SK-N-SH (cell line): ENCODE data around the gene TOX2. TPM values are rescaled to one million over a fixed set of nuclear protein-coding genes. Genes with fewer than 3 reads are reported as not detected.

Source experiments
- CTCF ChIA-PET: fragments of 300-600, 350-600 bp; formaldehyde crosslinking; extraction: SDS; loops from one replicate; lab custom pipeline; 2021; lab: Yijun Ruan, JAX
- POLR2A ChIA-PET: fragments of 350-600 bp; sonication (Branson Sonifier 250); formaldehyde crosslinking; extraction: SDS; loops from one replicate; lab custom pipeline; 2020; ENCODE audit warnings: antibody characterized with exemption, inconsistent platforms; lab: Yijun Ruan, JAX
- DNase-seq: peaks from one replicate; pipeline ENCODE4 v3.0.0; 2012
- H2AFZ ChIP-seq: fragments of 200-600 bp; sonication (generic); 2 replicates; pipeline ENCODE4 v1.8.1; 2016; ENCODE audit warnings: antibody characterized with exemption, mild to moderate bottlenecking, low read depth
- H3F3A ChIP-seq: fragments of 200-600 bp; sonication (generic); replicated peaks from 2 replicates; pipeline ENCODE3; 2016; ENCODE audit warnings: antibody characterized with exemption, mild to moderate bottlenecking; ENCODE audit not compliant: insufficient read depth
- H3K27ac ChIP-seq, 2 experiments: fragments of 200-500 bp in 1 of 2; fragments of 200-600 bp in 1 of 2; sonication (Bioruptor generic) in 1 of 2; sonication (generic), shearing (Covaris generic) in 1 of 2; 2 replicates each; pipeline versions ENCODE4 v1.5.1 to v1.6.1; 2014 to 2016; ENCODE audit warnings: low read depth in 2 of 2, inconsistent platforms in 1 of 2, low read length in 1 of 2, mild to moderate bottlenecking in 1 of 2, mixed read lengths in 1 of 2
- H3K27me3 ChIP-seq: fragments of 200-600 bp; sonication (generic), shearing (Covaris generic); 2 replicates; pipeline ENCODE4 v1.6.1; 2016; ENCODE audit warnings: mixed run types; ENCODE audit not compliant: insufficient read depth
- H3K36me3 ChIP-seq, 2 experiments: fragments of 200-500 bp in 1 of 2; fragments of 200-600 bp in 1 of 2; sonication (Bioruptor generic) in 1 of 2; sonication (generic) in 1 of 2; replicated peaks in 1 of 2; 2 replicates each; pipeline versions ENCODE3 to v1.5.1; 2014 to 2016; ENCODE audit warnings: low read length in 1 of 2, mild to moderate bottlenecking in 1 of 2; ENCODE audit not compliant: insufficient read depth in 2 of 2, control insufficient read depth in 1 of 2
- H3K4me1 ChIP-seq, 2 experiments: fragments of 200-500 bp in 1 of 2; fragments of 200-600 bp in 1 of 2; sonication (Bioruptor generic) in 1 of 2; sonication (generic), shearing (Covaris generic) in 1 of 2; 2 replicates each; pipeline versions ENCODE4 v1.5.1 to v1.6.1; 2014 to 2016; ENCODE audit warnings: low read depth in 1 of 2, low read length in 1 of 2, mixed run types in 1 of 2; ENCODE audit not compliant: insufficient read depth in 2 of 2, control insufficient read depth in 1 of 2
- H3K4me2 ChIP-seq: fragments of 200-600 bp; sonication (generic), shearing (Covaris generic); 2 replicates; pipeline ENCODE4 v1.6.1; 2017; ENCODE audit warnings: mixed run types
- H3K4me3 ChIP-seq, 2 experiments: fragments of 200-500 bp in 1 of 2; fragments of 200-600 bp in 1 of 2; sonication (Bioruptor generic) in 1 of 2; sonication (generic), shearing (Covaris generic) in 1 of 2; 2 replicates each; pipeline versions ENCODE4 v1.5.1 to v1.8.1; 2014 to 2016; ENCODE audit warnings: low read depth in 2 of 2, inconsistent platforms in 1 of 2, low read length in 1 of 2, mild to moderate bottlenecking in 1 of 2, mixed read lengths in 1 of 2, moderate library complexity in 1 of 2
- H3K79me2 ChIP-seq: fragments of 200-600 bp; sonication (generic); 2 replicates; pipeline ENCODE4 v1.8.1; 2017; ENCODE audit warnings: mild to moderate bottlenecking; ENCODE audit not compliant: insufficient read depth
- H3K9ac ChIP-seq: fragments of 200-600 bp; sonication (generic); 2 replicates; pipeline ENCODE4 v1.6.1; 2017; ENCODE audit warnings: mixed run types
- H3K9me2 ChIP-seq: fragments of 200-600 bp; sonication (generic); 2 replicates; pipeline ENCODE4 v1.6.1; 2017; ENCODE audit warnings: mixed run types
- H3K9me3 ChIP-seq: fragments of 200-600 bp; sonication (generic); 2 replicates; pipeline ENCODE4 v1.6.1; 2017; ENCODE audit warnings: mixed run types, mild to moderate bottlenecking, moderate library complexity
- H4K20me1 ChIP-seq: fragments of 200-600 bp; sonication (generic); 2 replicates; pipeline ENCODE4 v1.6.1; 2017; ENCODE audit warnings: mild to moderate bottlenecking, mixed run types; ENCODE audit not compliant: insufficient read depth
- CHD2 ChIP-seq: fragments of 150-350 bp; IDR thresholded peaks from 2 replicates; pipeline ENCODE4 v1.6.1; 2018; ENCODE audit warnings: low read length; ENCODE audit not compliant: partially characterized antibody
- EP300 ChIP-seq, 2 experiments: IDR thresholded peaks; 2 replicates each; pipeline versions ENCODE4 v1.4.0 to v1.6.1; 2012; ENCODE audit warnings: borderline replicate concordance in 1 of 2, low read depth in 1 of 2, low read length in 1 of 2
- FOXJ3 ChIP-seq: sonication (generic); formaldehyde crosslinking; IDR thresholded peaks from 2 replicates; pipeline ENCODE4 v1.5.1; 2020; ENCODE audit warnings: mild to moderate bottlenecking, missing genetic modification reagents
- FOXM1 ChIP-seq: IDR thresholded peaks from 2 replicates; pipeline ENCODE4 v1.4.0; 2012; ENCODE audit warnings: low read depth, mild to moderate bottlenecking
- GABPA ChIP-seq: IDR thresholded peaks from 2 replicates; pipeline ENCODE4 v1.4.0; 2012; ENCODE audit warnings: low read depth, mild to moderate bottlenecking
- NFIC ChIP-seq: IDR thresholded peaks from 2 replicates; pipeline ENCODE4 v1.4.0; 2012; ENCODE audit warnings: borderline replicate concordance
- POLR2AphosphoS5 ChIP-seq: IDR thresholded peaks from 2 replicates; pipeline ENCODE4 v1.6.1; 2012; ENCODE audit warnings: low read depth, low read length
- RAD21 ChIP-seq: IDR thresholded peaks from 2 replicates; pipeline ENCODE4 v1.6.1; 2012; ENCODE audit warnings: mild to moderate bottlenecking, low read length
- REST ChIP-seq: IDR thresholded peaks from 2 replicates; pipeline ENCODE4 v1.6.1; 2012; ENCODE audit warnings: mild to moderate bottlenecking, low read depth, low read length, moderate library complexity
- RFX5 ChIP-seq: IDR thresholded peaks from 2 replicates; pipeline ENCODE4 v1.6.1; 2012; ENCODE audit warnings: mild to moderate bottlenecking, improper control_type of control experiment, low read length
- RXRA ChIP-seq: IDR thresholded peaks from 2 replicates; pipeline ENCODE4 v1.4.0; 2012; ENCODE audit warnings: low read depth, mild to moderate bottlenecking, borderline replicate concordance
- TCF12 ChIP-seq: IDR thresholded peaks from 2 replicates; pipeline ENCODE4 v1.4.0; 2012
- WGBS: methylation state at CpG from one replicate; pipeline ENCODE4 v1.1.6; 2017; ENCODE audit warnings: low lambda C conversion rate; 5-methylcytosine and 5-hydroxymethylcytosine counted together
- polyA plus RNA-seq, 3 experiments: library from polyadenylated mRNA; depleted of rRNA; stranded (reverse); fragments of >200 nt; gene quantifications; 2 replicates each; pipeline ENCODE4 v1.2.3, GENCODE V29; 2012
- TF ChIP-seq, protein P1 (sequence below): IDR thresholded peaks from 2 replicates; pipeline ENCODE4; 2012
- TF ChIP-seq, protein P2 (sequence below): fragments of 200-600 bp; sonication (generic); IDR thresholded peaks from 2 replicates; pipeline ENCODE4 v1.6.1; 2017; ENCODE audit warnings: antibody characterized with exemption, mild to moderate bottlenecking, moderate library complexity

Gene TOX2
- polyA plus RNA-seq, 1 of the 3 experiments (the other 2 are of a cell fraction), result 15.4 TPM

DNA sequence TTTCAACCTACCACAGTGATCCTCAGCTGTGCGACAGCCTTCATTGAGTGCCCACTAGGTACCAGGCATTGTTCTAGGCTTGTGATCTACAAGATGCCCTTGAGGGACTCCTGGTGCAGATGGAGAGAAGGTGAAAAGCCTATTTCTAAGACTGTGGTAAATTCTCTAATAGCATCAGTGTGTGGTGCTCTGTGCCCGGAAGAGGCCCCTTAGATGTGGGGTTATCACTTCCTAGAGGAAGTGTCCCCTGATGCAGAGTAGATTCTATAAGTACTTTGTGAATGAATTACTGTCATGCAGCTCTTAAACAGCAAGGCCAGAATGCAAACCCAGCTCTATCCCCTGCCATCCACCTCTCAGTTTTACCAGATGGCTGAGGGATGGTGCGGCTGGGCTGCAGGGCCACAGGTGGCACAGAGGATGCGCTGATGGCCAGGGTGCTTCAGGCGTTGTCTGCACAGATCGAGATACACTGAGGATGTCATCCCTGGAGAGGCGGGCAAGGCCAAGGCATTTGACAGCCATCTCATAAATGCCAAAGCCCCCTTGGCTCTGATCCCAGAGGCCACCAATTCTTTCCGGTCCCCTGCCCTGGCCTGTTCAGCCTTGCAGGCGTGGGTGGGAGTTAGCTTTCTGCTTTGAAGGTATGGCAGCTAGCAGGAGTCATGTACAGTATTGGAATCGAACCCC, 96.7 kb downstream of the TOX2 start (continued):
- TF ChIP-seq, protein P1, sequence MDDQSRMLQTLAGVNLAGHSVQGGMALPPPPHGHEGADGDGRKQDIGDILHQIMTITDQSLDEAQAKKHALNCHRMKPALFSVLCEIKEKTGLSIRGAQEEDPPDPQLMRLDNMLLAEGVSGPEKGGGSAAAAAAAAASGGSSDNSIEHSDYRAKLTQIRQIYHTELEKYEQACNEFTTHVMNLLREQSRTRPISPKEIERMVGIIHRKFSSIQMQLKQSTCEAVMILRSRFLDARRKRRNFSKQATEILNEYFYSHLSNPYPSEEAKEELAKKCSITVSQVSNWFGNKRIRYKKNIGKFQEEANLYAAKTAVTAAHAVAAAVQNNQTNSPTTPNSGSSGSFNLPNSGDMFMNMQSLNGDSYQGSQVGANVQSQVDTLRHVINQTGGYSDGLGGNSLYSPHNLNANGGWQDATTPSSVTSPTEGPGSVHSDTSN, result no peak
- TF ChIP-seq GABPA (no peak), FOXJ3 (CRISPR knock-in tag) (peak; percentile 52; the same call in 1 of the 2 replicates)

GRCh38 chr20:44012466-44013226, 98.0 kb downstream of the TOX2 start:
- Histone ChIP-seq H3K4me2 (no peak overlapping the region), H4K20me1 (no peaks in the 10 kb centered on the region), H3K27me3 (no peaks in the 10 kb centered on the region), H3F3A (no peaks in the 10 kb centered on the region), H3K9me3 (no peaks in the 10 kb centered on the region), H3K9ac (no peak overlapping the region), H3K36me3 (no peaks in the 10 kb centered on the region), H3K9me2 (no peaks in the 10 kb centered on the region), H2AFZ (no peak overlapping the region), H3K79me2 (no peaks in the 10 kb centered on the region), H3K27ac (peak overlapping the region in 1 of 2 experiments; percentile 98; a peak in 2 of 4 replicates), H3K4me1 (peaks cover 18 to 73% of the 10 kb centered on the region in 2 experiments), H3K4me3 (no peak overlapping the region)
- ChIA-PET CTCF (interaction anchor here (1.0 to 2.6 kb wide), 6 partner anchors 18 to 263 kb away, joined by 3 to 10 read pairs (median 4); no protein-coding TSS in a partner anchor), POLR2A (interaction anchor here (1.3 to 1.9 kb wide), 2 partner anchors 62 to 555 kb away, joined by 6 read pairs; partner anchors contain the start of gene SRSF6)
- WGBS, result 99% methylated on average over 4 of the region's 4 CpGs
- DNase-seq, result no peak
- TF ChIP-seq, protein P2, sequence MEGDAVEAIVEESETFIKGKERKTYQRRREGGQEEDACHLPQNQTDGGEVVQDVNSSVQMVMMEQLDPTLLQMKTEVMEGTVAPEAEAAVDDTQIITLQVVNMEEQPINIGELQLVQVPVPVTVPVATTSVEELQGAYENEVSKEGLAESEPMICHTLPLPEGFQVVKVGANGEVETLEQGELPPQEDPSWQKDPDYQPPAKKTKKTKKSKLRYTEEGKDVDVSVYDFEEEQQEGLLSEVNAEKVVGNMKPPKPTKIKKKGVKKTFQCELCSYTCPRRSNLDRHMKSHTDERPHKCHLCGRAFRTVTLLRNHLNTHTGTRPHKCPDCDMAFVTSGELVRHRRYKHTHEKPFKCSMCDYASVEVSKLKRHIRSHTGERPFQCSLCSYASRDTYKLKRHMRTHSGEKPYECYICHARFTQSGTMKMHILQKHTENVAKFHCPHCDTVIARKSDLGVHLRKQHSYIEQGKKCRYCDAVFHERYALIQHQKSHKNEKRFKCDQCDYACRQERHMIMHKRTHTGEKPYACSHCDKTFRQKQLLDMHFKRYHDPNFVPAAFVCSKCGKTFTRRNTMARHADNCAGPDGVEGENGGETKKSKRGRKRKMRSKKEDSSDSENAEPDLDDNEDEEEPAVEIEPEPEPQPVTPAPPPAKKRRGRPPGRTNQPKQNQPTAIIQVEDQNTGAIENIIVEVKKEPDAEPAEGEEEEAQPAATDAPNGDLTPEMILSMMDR, result no peak
- TF ChIP-seq RXRA, result no peak
- no peak for TF ChIP-seq FOXM1

DNA sequence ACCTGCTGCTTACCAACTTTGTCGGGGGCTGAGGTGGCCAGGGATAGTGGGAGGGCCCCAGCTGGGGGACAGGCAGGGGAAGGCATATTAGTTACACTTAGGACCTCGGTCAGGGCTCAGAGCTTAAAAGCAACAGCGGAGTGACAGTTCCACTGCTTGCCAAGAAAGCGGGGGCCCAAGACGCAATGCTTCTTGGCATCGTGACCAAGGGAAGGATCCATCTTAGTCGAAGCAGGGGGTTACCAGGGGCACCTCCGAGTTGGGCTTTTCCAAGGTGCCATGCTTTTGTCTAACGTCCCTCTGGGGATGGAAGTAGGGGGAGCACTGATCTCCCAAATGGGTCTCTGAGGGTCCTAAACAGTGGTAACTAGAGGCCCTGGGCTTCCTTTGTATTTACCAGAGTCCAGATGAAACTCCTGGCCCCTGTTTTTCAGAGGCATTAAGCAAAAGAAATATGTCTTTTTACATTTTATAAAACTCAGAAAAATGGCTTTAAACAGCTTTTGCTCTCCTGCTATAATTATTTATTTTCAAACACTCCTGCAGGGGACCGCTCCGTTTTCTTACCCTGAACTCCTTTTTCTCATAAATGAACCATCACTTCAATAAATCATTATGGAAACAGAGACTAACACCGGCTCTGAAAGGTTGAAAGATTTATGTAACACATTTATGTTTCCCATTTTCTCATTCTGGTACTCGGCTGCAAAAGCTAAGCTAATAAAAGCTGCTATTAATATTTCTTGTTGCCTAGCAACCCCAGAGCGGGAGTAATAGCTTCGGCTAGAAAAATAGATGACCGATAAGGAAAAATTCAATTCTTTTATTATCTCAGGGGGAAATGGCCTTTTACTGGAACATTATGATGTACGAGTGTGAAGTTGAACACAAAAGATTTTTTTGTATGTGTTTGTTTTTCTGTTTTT, 100.4 kb downstream of the TOX2 start:
- no peak overlapping the region for H3K4me3 ChIP-seq
- CTCF ChIA-PET, result interaction anchor here (0.5 to 2.4 kb wide), 12 partner anchors 9 to 566 kb away, joined by 3 to 9 read pairs (median 3); no protein-coding TSS in a partner anchor
- peak overlapping the region; percentile 51 for H3K4me2 ChIP-seq
- H3K4me1 ChIP-seq, result peaks cover 41 to 88% of the 10 kb centered on the region in 2 experiments
- DNase-seq, result peak; percentile 52
- no peaks in the 10 kb centered on the region for H4K20me1 ChIP-seq
- POLR2A ChIA-PET, result interaction anchor here (1.3 kb wide), 1 partner anchor 67 kb away, joined by 4 read pairs; no protein-coding TSS in a partner anchor
- no peaks in the 10 kb centered on the region for H3K9me3 ChIP-seq
- WGBS, result 33% methylated on average over 16 of the region's 17 CpGs
- H3K9me2 ChIP-seq, result no peaks in the 10 kb centered on the region
- no peaks in the 10 kb centered on the region for H3K27me3 ChIP-seq
- H2AFZ ChIP-seq, result no peak overlapping the region
- H3F3A ChIP-seq, result peaks cover 5% of the 10 kb centered on the region
- H3K36me3 ChIP-seq, result no peaks in the 10 kb centered on the region
- H3K79me2 ChIP-seq, result no peaks in the 10 kb centered on the region
- H3K9ac ChIP-seq, result no peak overlapping the region
- peak overlapping the region; percentile 51 to 96; a peak in 3 of 4 replicates for H3K27ac ChIP-seq
- peak in 1 of 2 experiments; percentile 96; a peak in 2 of 4 replicates for TF ChIP-seq EP300 (IDR thresholded peaks at IDR 0.05; ENCODE audit: borderline replicate concordance in 1 of 2, low read depth in 1 of 2, low read length in 1 of 2)
- TF ChIP-seq RFX5, result peak; percentile 48; the same call in 1 of the 2 replicates
- TF ChIP-seq POLR2AphosphoS5, result peak; percentile 27; the same call in 1 of the 2 replicates
- peak; percentile 54 for TF ChIP-seq CHD2
- no peak for TF ChIP-seq RXRA
- TF ChIP-seq NFIC, result no peak
- peak; percentile 20; the same call in 1 of the 2 replicates for TF ChIP-seq TCF12
- TF ChIP-seq RAD21, result peak; percentile 30
- no peak for TF ChIP-seq REST
